ENCODE data around the gene SLCO4A1. TPM values are rescaled to one million over a fixed set of nuclear protein-coding genes. Genes with fewer than 3 reads are reported as not detected.

The SLCO4A1 gene
- total RNA-seq, 1 donor from 2014 or later = 38.6 TPM

- DNase-seq (ENCODE audit: low read depth) = no peak
- no peak overlapping the region for H3K4me3 ChIP-seq (ENCODE audit: low read depth, low read length)
- TF ChIP-seq CTCF (IDR thresholded peaks at IDR 0.05; ENCODE audit: insufficient read depth, low read length, poor library complexity, severe bottlenecking) = no peak
- H3K36me3 ChIP-seq (ENCODE audit: control insufficient read depth, insufficient read depth, low read length) = no peaks in the 10 kb centered on the region
- peaks cover 45% of the 10 kb centered on the region for H3K27me3 ChIP-seq (ENCODE audit: control insufficient read depth, insufficient read depth, low read length)
These were observed 42.7 kb downstream of the SLCO4A1 start for GRCh38 chr20:62684981-62685380.

- peaks cover 45% of the 10 kb centered on the region for H3K27me3 ChIP-seq (ENCODE audit: control insufficient read depth, insufficient read depth, low read length)
- no peak overlapping the region for H3K4me3 ChIP-seq (ENCODE audit: low read depth, low read length)
- no peak for TF ChIP-seq CTCF (IDR thresholded peaks at IDR 0.05; ENCODE audit: insufficient read depth, low read length, poor library complexity, severe bottlenecking)
- no peak for DNase-seq (ENCODE audit: low read depth)
- no peaks in the 10 kb centered on the region for H3K36me3 ChIP-seq (ENCODE audit: control insufficient read depth, insufficient read depth, low read length)
These were observed 43.7 kb downstream of the SLCO4A1 start for GRCh38 chr20:62685781-62686555.

- Histone ChIP-seq H3K27me3 (ENCODE audit: control insufficient read depth, insufficient read depth, low read length) (peaks cover 45% of the 10 kb centered on the region), H3K4me3 (ENCODE audit: low read depth, low read length) (no peak overlapping the region), H3K36me3 (ENCODE audit: control insufficient read depth, insufficient read depth, low read length) (no peaks in the 10 kb centered on the region)
- no peak for TF ChIP-seq CTCF (IDR thresholded peaks at IDR 0.05; ENCODE audit: insufficient read depth, low read length, poor library complexity, severe bottlenecking)
- no peak for DNase-seq (ENCODE audit: low read depth)
These were observed 44.8 kb downstream of the SLCO4A1 start for GRCh38 chr20:62686869-62687830.

- Histone ChIP-seq H3K4me3 (ENCODE audit: low read depth, low read length) (no peak overlapping the region), H3K36me3 (ENCODE audit: control insufficient read depth, insufficient read depth, low read length) (no peaks in the 10 kb centered on the region), H3K27me3 (ENCODE audit: control insufficient read depth, insufficient read depth, low read length) (peaks cover 45% of the 10 kb centered on the region)
- no peak for DNase-seq (ENCODE audit: low read depth)
- no peak for TF ChIP-seq CTCF (IDR thresholded peaks at IDR 0.05; ENCODE audit: insufficient read depth, low read length, poor library complexity, severe bottlenecking)
These were observed 45.8 kb downstream of the SLCO4A1 start for GRCh38 chr20:62688083-62688482.

- H3K4me3 ChIP-seq (ENCODE audit: low read depth, low read length) = no peak overlapping the region
- H3K36me3 ChIP-seq (ENCODE audit: control insufficient read depth, insufficient read depth, low read length) = no peaks in the 10 kb centered on the region
- DNase-seq (ENCODE audit: low read depth) = no peak
- peak; percentile 17 for TF ChIP-seq CTCF (IDR thresholded peaks at IDR 0.05; ENCODE audit: insufficient read depth, low read length, poor library complexity, severe bottlenecking)
- H3K27me3 ChIP-seq (ENCODE audit: control insufficient read depth, insufficient read depth, low read length) = peaks cover 49% of the 10 kb centered on the region
These were observed 46.7 kb downstream of the SLCO4A1 start for GRCh38 chr20:62688855-62689460.

All from kidney epithelial cell (primary cell).